H1 (cell line): ENCODE data around the gene SMCP. TPM values are rescaled to one million over a fixed set of nuclear protein-coding genes. Genes with fewer than 3 reads are reported as not detected.

Experiments used
- CTCF ChIA-PET: fragments of 300-600 bp; sonication (Branson Sonifier 250); formaldehyde crosslinking; loops from one replicate; lab custom pipeline; 2021; ENCODE audit not compliant: partially characterized antibody; lab: Charles Lee
- POLR2A ChIA-PET: fragments of 300-600 bp; sonication (Branson Sonifier 250); formaldehyde crosslinking; loops from one replicate; lab custom pipeline; 2021; ENCODE audit warnings: inconsistent platforms; ENCODE audit not compliant: partially characterized antibody; lab: Charles Lee
- DNase-seq, 2 experiments: peaks; one replicate each; pipeline versions ENCODE4 v3.0.0 to v3.0.0-alpha.2; 2010 to 2022; ENCODE audit warnings: low spot score in 2 of 2, low read depth in 1 of 2, mixed read lengths in 1 of 2
- FAIRE-seq: peaks from 2 replicates; lab custom pipeline; 2011; peaks lifted over from hg19 to GRCh38; lab: Jason Lieb, UNC
- H2AFZ ChIP-seq: 2 replicates; pipeline ENCODE4 v1.8.1; 2012; ENCODE audit warnings: low read length, inconsistent platforms
- H2AK5ac ChIP-seq: 2 replicates; pipeline ENCODE4 v1.6.1; 2013; ENCODE audit warnings: low read depth, low read length
- H2BK120ac ChIP-seq: replicated peaks from 2 replicates; pipeline ENCODE3; 2013; ENCODE audit warnings: low read depth, low read length, inconsistent platforms
- H2BK12ac ChIP-seq: 2 replicates; pipeline ENCODE4 v1.6.1; 2013; ENCODE audit warnings: low read depth, low read length
- H2BK15ac ChIP-seq: 2 replicates; pipeline ENCODE4 v1.6.1; 2013; ENCODE audit warnings: low read length
- H2BK20ac ChIP-seq: 2 replicates; pipeline ENCODE4 v1.6.1; 2013; ENCODE audit warnings: low read length
- H2BK5ac ChIP-seq: 2 replicates; pipeline ENCODE4 v1.6.1; 2013; ENCODE audit warnings: low read depth, low read length
- H3K14ac ChIP-seq: 2 replicates; pipeline ENCODE4 v1.6.1; 2013; ENCODE audit warnings: inconsistent platforms; ENCODE audit not compliant: insufficient read length
- H3K18ac ChIP-seq: 2 replicates; pipeline ENCODE4 v1.6.1; 2013; ENCODE audit warnings: low read length; ENCODE audit errors: extremely low read depth
- H3K23ac ChIP-seq: 2 replicates; pipeline ENCODE4 v1.6.1; 2013; ENCODE audit warnings: inconsistent platforms; ENCODE audit not compliant: insufficient read length
- H3K23me2 ChIP-seq: 2 replicates; pipeline ENCODE4 v1.6.1; 2013; ENCODE audit warnings: low read depth, low read length
- H3K27ac ChIP-seq: 2 replicates; pipeline ENCODE4 v1.6.1; 2011; ENCODE audit warnings: low read depth, low read length, inconsistent platforms
- H3K27me3 ChIP-seq, 4 experiments: replicated peaks in 1 of 4; 1 replicate in 1 of 4; 2 replicates in 3 of 4; pipeline versions ENCODE4 v1.6.1 to v1.8.1; 2011 to 2013; ENCODE audit warnings: low read length in 3 of 4, mild to moderate bottlenecking in 3 of 4, inconsistent platforms in 2 of 4, mixed read lengths in 2 of 4, moderate library complexity in 1 of 4; ENCODE audit not compliant: control insufficient read depth in 3 of 4, insufficient read depth in 3 of 4; ENCODE audit errors: extremely low read depth in 1 of 4
- H3K36me3 ChIP-seq, 4 experiments: 2 replicates each; pipeline versions ENCODE4 v1.6.1 to v1.8.1; 2011 to 2013; ENCODE audit warnings: mild to moderate bottlenecking in 4 of 4, low read length in 3 of 4, moderate library complexity in 2 of 4, control low read depth in 1 of 4, inconsistent platforms in 1 of 4; ENCODE audit not compliant: insufficient read depth in 4 of 4, control insufficient read depth in 2 of 4
- H3K4ac ChIP-seq: replicated peaks from 2 replicates; pipeline ENCODE3; 2013; ENCODE audit warnings: low read length, low read depth, mixed read lengths, inconsistent platforms; ENCODE audit not compliant: insufficient read length
- H3K4me1 ChIP-seq, 4 experiments: replicated peaks in 1 of 4; 1 replicate in 1 of 4; 2 replicates in 3 of 4; pipeline versions ENCODE4 v1.6.1 to v1.8.1; 2011 to 2013; ENCODE audit warnings: low read length in 3 of 4, inconsistent platforms in 2 of 4, mixed read lengths in 1 of 4; ENCODE audit not compliant: insufficient read depth in 4 of 4, control insufficient read depth in 3 of 4
- H3K4me2 ChIP-seq, 2 experiments: 2 replicates each; pipeline versions ENCODE4 v1.6.1 to v1.8.1; 2011 to 2013; ENCODE audit warnings: low read depth in 2 of 2, low read length in 2 of 2, control low read depth in 1 of 2, inconsistent platforms in 1 of 2, mild to moderate bottlenecking in 1 of 2; ENCODE audit not compliant: insufficient read depth in 1 of 2
- H3K4me3 ChIP-seq, 4 experiments: fragments of 200-600, 300-600 bp in 1 of 4; sonication (generic), shearing (Covaris generic), sonication (Bioruptor Twin) in 1 of 4; 2 replicates each; pipeline versions ENCODE4 v1.5.1 to v1.8.1; 2011 to 2016; ENCODE audit warnings: low read length in 4 of 4, low read depth in 3 of 4, control low read depth in 2 of 4, inconsistent platforms in 2 of 4, mild to moderate bottlenecking in 2 of 4, mixed read lengths in 1 of 4, moderate library complexity in 1 of 4; ENCODE audit not compliant: insufficient read depth in 2 of 4; ENCODE audit errors: extremely low read depth in 1 of 4
- H3K56ac ChIP-seq: replicated peaks from 2 replicates; pipeline ENCODE3; 2013; ENCODE audit warnings: low read depth, mild to moderate bottlenecking, mixed read lengths, low read length, inconsistent platforms; ENCODE audit not compliant: insufficient read length
- H3K79me1 ChIP-seq: 2 replicates; pipeline ENCODE4 v1.6.1; 2013; ENCODE audit warnings: low read depth, low read length, control low read depth
- H3K79me2 ChIP-seq, 2 experiments: 2 replicates each; pipeline versions ENCODE4 v1.6.1 to v1.8.1; 2012 to 2013; ENCODE audit warnings: low read length in 2 of 2, mild to moderate bottlenecking in 2 of 2, inconsistent platforms in 1 of 2; ENCODE audit not compliant: insufficient read depth in 2 of 2, control insufficient read depth in 1 of 2
- H3K9ac ChIP-seq, 4 experiments: replicated peaks in 1 of 4; 1 replicate in 1 of 4; 2 replicates in 3 of 4; pipeline versions ENCODE4 v1.6.1 to v1.8.1; 2011 to 2013; ENCODE audit warnings: low read depth in 3 of 4, low read length in 3 of 4, control low read depth in 2 of 4, mild to moderate bottlenecking in 2 of 4, moderate library complexity in 2 of 4, inconsistent platforms in 1 of 4; ENCODE audit errors: extremely low read depth in 1 of 4
- H3K9me3 ChIP-seq, 2 experiments: 2 replicates each; pipeline versions ENCODE4 v1.6.1 to v1.8.1; 2012 to 2013; ENCODE audit warnings: mild to moderate bottlenecking in 2 of 2, moderate library complexity in 2 of 2, control low read depth in 1 of 2, inconsistent platforms in 1 of 2, low read depth in 1 of 2, low read length in 1 of 2, mixed read lengths in 1 of 2; ENCODE audit not compliant: insufficient read depth in 2 of 2
- H4K20me1 ChIP-seq, 2 experiments: replicated peaks in 1 of 2; 2 replicates each; pipeline versions ENCODE3 to v1.8.1; 2011 to 2013; ENCODE audit warnings: inconsistent platforms in 2 of 2, low read length in 2 of 2, mild to moderate bottlenecking in 1 of 2; ENCODE audit not compliant: insufficient read depth in 2 of 2, control insufficient read depth in 1 of 2
- H4K5ac ChIP-seq: 2 replicates; pipeline ENCODE4 v1.6.1; 2013; ENCODE audit warnings: low read length, low read depth, mixed read lengths, inconsistent platforms; ENCODE audit not compliant: insufficient read length
- H4K8ac ChIP-seq: 2 replicates; pipeline ENCODE4 v1.8.0; 2013; ENCODE audit warnings: mild to moderate bottlenecking, moderate library complexity, low read length, inconsistent platforms; ENCODE audit not compliant: insufficient read depth; ENCODE audit errors: extremely low read depth
- H4K91ac ChIP-seq: replicated peaks from 2 replicates; pipeline ENCODE3; 2013; ENCODE audit warnings: low read length, mixed read lengths, inconsistent platforms; ENCODE audit not compliant: insufficient read length
- ASH2L ChIP-seq: fragments of 200-600, 300-600 bp; sonication (generic); IDR thresholded peaks from one replicate; pipeline ENCODE4 v1.7.1; 2017; ENCODE audit warnings: low read length
- BRCA1 ChIP-seq: IDR thresholded peaks from 2 replicates; pipeline ENCODE4 v1.6.1; 2012; ENCODE audit warnings: low read depth, low read length, improper control_type of control experiment
- EGR1 ChIP-seq: IDR thresholded peaks from 2 replicates; pipeline ENCODE4 v1.6.1; 2011; ENCODE audit warnings: low read depth, low read length, borderline replicate concordance
- FOSL1 ChIP-seq: IDR thresholded peaks from 2 replicates; pipeline ENCODE4 v1.6.1; 2011; ENCODE audit warnings: mild to moderate bottlenecking, low read depth, low read length, moderate library complexity; ENCODE audit not compliant: insufficient read depth
- JUN ChIP-seq: IDR thresholded peaks from 2 replicates; pipeline ENCODE4 v1.6.1; 2011; ENCODE audit warnings: low read depth, mild to moderate bottlenecking, improper control_type of control experiment, low read length
- KDM1A ChIP-seq: fragments of 200-600, 300-600 bp; sonication (generic); IDR thresholded peaks from 2 replicates; pipeline ENCODE4 v1.7.1; 2016; ENCODE audit warnings: mild to moderate bottlenecking, low read length, borderline replicate concordance
- MAFK ChIP-seq: IDR thresholded peaks from 2 replicates; pipeline ENCODE4 v1.6.1; 2012; ENCODE audit warnings: low read depth, mild to moderate bottlenecking, improper control_type of control experiment, low read length
- POLR2AphosphoS5 ChIP-seq: IDR thresholded peaks from 2 replicates; pipeline ENCODE4 v1.6.1; 2011; ENCODE audit warnings: low read depth, low read length
- RAD21 ChIP-seq, 2 experiments: IDR thresholded peaks in 1 of 2; conservative IDR thresholded peaks in 1 of 2; 2 replicates each; pipeline ENCODE4 v1.6.1; 2011; ENCODE audit warnings: low read depth in 2 of 2, low read length in 2 of 2, improper control_type of control experiment in 1 of 2, inconsistent platforms in 1 of 2, mild to moderate bottlenecking in 1 of 2, moderate library complexity in 1 of 2
- SIX5 ChIP-seq: IDR thresholded peaks from 2 replicates; pipeline ENCODE4 v1.6.1; 2011; ENCODE audit warnings: mild to moderate bottlenecking, low read depth, low read length
- SRF ChIP-seq: IDR thresholded peaks from 2 replicates; pipeline ENCODE4 v1.6.1; 2011; ENCODE audit warnings: mild to moderate bottlenecking, low read depth, low read length, moderate library complexity
- TEAD4 ChIP-seq: IDR thresholded peaks from 2 replicates; pipeline ENCODE4 v1.6.1; 2012; ENCODE audit warnings: low read depth, low read length, inconsistent platforms, mixed read lengths
- WGBS, 2 experiments: shearing (Covaris generic) in 1 of 2; methylation state at CpG; one replicate each; pipeline versions ENCODE4 v1.1.6 to v1.1.7; 2013 to 2015; ENCODE audit warnings: low lambda C conversion rate in 2 of 2, mixed read lengths in 2 of 2, inconsistent platforms in 1 of 2, low coverage in 1 of 2, missing lambda C conversion rate in 1 of 2; ENCODE audit not compliant: insufficient replicate concordance in 2 of 2, insufficient coverage in 1 of 2, insufficient read length in 1 of 2; ENCODE audit errors: extremely low coverage in 1 of 2, missing lambda C conversion rate in 1 of 2; 5-methylcytosine and 5-hydroxymethylcytosine counted together
- polyA plus RNA-seq, 7 experiments: library from polyadenylated mRNA; depleted of rRNA in 3 of 7; stranded (reverse) in 5 of 7; unstranded in 2 of 7; fragments of >200 nt in 5 of 7; fragments of 200-250 nt in 2 of 7; gene quantifications; 1 replicate in 5 of 7; 2 replicates in 1 of 7; 4 replicates in 1 of 7; pipeline versions ENCODE4 v1.2.1 to v1.2.3, GENCODE V29; 2011 to 2013; ENCODE audit warnings: missing spikeins in 2 of 7, mixed read lengths in 2 of 7
- total RNA-seq: library from RNA; stranded (reverse); fragmentation: NEBNext Ultra II Directional; extraction: Animal tissue kit (Norgen Biotek cat#: 25700); gene quantifications from 2 replicates; pipeline ENCODE4 v1.2.1, GENCODE V29; 2021
- TF ChIP-seq, protein P1 (sequence below): IDR thresholded peaks from 2 replicates; pipeline ENCODE4 v1.6.1; 2012; ENCODE audit warnings: inconsistent platforms
- TF ChIP-seq, protein P2 (sequence below): IDR thresholded peaks from 2 replicates; pipeline ENCODE4 v1.6.1; 2011; ENCODE audit warnings: low read length, improper control_type of control experiment

SMCP gene
- total and polyA plus RNA-seq, 2 of the 8 experiments (the other 6 are each of a cell fraction or from before 2014, with no cell fraction given): not detected

DNA sequence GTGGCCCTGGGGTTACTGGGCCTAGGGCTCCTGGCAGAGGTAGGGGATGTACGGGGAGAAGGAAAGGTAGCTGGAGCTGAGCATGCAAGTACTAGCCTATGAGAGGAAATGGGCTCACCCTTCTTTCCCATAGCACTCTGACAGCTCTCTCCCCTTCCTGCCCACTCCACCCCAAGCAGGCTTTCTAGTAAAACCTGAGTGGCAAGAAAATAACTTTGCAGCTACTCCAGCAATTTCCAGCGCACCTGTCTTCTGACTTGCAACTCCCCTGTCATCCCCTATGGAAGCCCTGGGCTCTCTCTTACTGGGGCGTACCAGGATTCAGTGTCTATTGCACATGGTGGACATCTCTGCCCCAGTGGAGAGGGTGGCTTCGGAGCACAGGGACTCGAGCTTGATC lies 23.5 kb downstream of the SMCP start:
- ChIA-PET CTCF (interaction anchor here (0.8 kb wide), 1 partner anchor 59 kb away, joined by 3 read pairs; no protein-coding TSS in a partner anchor), POLR2A (interaction anchor here (0.6 kb wide), 1 partner anchor 291 kb away, joined by 3 read pairs; no protein-coding TSS in a partner anchor)
- no peak overlapping the region for H4K5ac ChIP-seq
- H3K4me3 ChIP-seq: no peak overlapping the region
- H4K20me1 ChIP-seq: no peaks in the 10 kb centered on the region
- no peak overlapping the region for H4K91ac ChIP-seq
- H2BK15ac ChIP-seq: no peak overlapping the region
- DNase-seq: no peak
- no peak overlapping the region for H2AFZ ChIP-seq
- no peaks in the 10 kb centered on the region for H3K79me1 ChIP-seq
- no peak overlapping the region for H2BK5ac ChIP-seq
- 93% methylated on average over 5 of the region's 5 CpGs; no CpG with 5 or more reads in 1 of the 2 experiments for WGBS, 2 experiments
- H3K23ac ChIP-seq: no peak overlapping the region
- no peaks in the 10 kb centered on the region for H3K23me2 ChIP-seq
- no peaks in the 10 kb centered on the region for H3K4me1 ChIP-seq
- no peaks in the 10 kb centered on the region for H3K27me3 ChIP-seq
- no peak overlapping the region for H3K4me2 ChIP-seq
- no peak overlapping the region for H4K8ac ChIP-seq
- H3K36me3 ChIP-seq: no peaks in the 10 kb centered on the region
- H2BK20ac ChIP-seq: no peak overlapping the region
- no peak overlapping the region for H3K9ac ChIP-seq
- H3K27ac ChIP-seq: no peak overlapping the region
- no peak overlapping the region for H2BK120ac ChIP-seq
- H3K18ac ChIP-seq: no peak overlapping the region
- H3K14ac ChIP-seq: no peak overlapping the region
- H2BK12ac ChIP-seq: no peak overlapping the region
- no peak overlapping the region for H2AK5ac ChIP-seq
- peaks cover 0 to 7% of the 10 kb centered on the region in 2 experiments; a peak in 2 of 4 replicates for H3K9me3 ChIP-seq
- no peak for FAIRE-seq
- H3K4ac ChIP-seq: no peak overlapping the region
- no peaks in the 10 kb centered on the region for H3K79me2 ChIP-seq
- H3K56ac ChIP-seq: no peak overlapping the region
- TF ChIP-seq, protein P1, sequence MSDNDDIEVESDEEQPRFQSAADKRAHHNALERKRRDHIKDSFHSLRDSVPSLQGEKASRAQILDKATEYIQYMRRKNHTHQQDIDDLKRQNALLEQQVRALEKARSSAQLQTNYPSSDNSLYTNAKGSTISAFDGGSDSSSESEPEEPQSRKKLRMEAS: no peak
- no peak for TF ChIP-seq FOSL1
- TF ChIP-seq, protein P2, sequence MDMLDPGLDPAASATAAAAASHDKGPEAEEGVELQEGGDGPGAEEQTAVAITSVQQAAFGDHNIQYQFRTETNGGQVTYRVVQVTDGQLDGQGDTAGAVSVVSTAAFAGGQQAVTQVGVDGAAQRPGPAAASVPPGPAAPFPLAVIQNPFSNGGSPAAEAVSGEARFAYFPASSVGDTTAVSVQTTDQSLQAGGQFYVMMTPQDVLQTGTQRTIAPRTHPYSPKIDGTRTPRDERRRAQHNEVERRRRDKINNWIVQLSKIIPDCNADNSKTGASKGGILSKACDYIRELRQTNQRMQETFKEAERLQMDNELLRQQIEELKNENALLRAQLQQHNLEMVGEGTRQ: no peak
- no peak for TF ChIP-seq KDM1A
- no peak for TF ChIP-seq SIX5
- no peak for TF ChIP-seq JUN
- TF ChIP-seq TEAD4: no peak
- no peak for TF ChIP-seq EGR1
- TF ChIP-seq ASH2L: no peak
- TF ChIP-seq MAFK: no peak
- TF ChIP-seq POLR2AphosphoS5: no peak
- TF ChIP-seq SRF: no peak
- no peak for TF ChIP-seq RAD21 (IDR thresholded peaks at IDR 0.05 in 1 of 2, conservative IDR thresholded peaks at IDR 0.05 in 1 of 2; ENCODE audit: low read depth in 2 of 2, low read length in 2 of 2)
- TF ChIP-seq BRCA1: no peak
